Activated CD8-positive, alpha-beta T cell treated with anti-CD3 and anti-CD28 coated beads, Interleukin-2, amount 10 ng/mL, durations not matched to agents 7 days and 5 days (primary cell): ENCODE results near the gene TMPRSS6. TPM values are rescaled to one million over a fixed set of nuclear protein-coding genes. Genes with fewer than 3 reads are reported as not detected.
A peak's percentile ranks its signal among the peaks of the same experiment; 100 is the strongest.

Experiments used
- ATAC-seq: fragments of 150-1000 bp; cut with Tn5 transposase; one replicate; pipeline ENCODE4 v1.10.0; 2021; ENCODE audit warnings: moderate library complexity
- CTCF ChIA-PET: fragments of 350-600 bp; sonication (Branson Sonifier 250); formaldehyde crosslinking; loops from one replicate; lab custom pipeline; 2021; ENCODE audit warnings: antibody characterized with exemption; lab: Charles Lee
- POLR2A ChIA-PET: fragments of 350-600 bp; sonication (Branson Sonifier 250); formaldehyde crosslinking; loops from one replicate; lab custom pipeline; 2021; ENCODE audit warnings: antibody characterized with exemption; lab: Charles Lee
- DNase-seq: peaks from one replicate; pipeline ENCODE4 v3.0.0-alpha.2; 2020
- H3K27ac Mint-ChIP-seq: one replicate; pipeline ENCODE4 v1.8.0; 2021; ENCODE audit warnings: mild to moderate bottlenecking, mixed read lengths
- H3K27me3 Mint-ChIP-seq: one replicate; pipeline ENCODE4 v1.8.0; 2021; ENCODE audit warnings: low read depth, mixed read lengths
- H3K36me3 Mint-ChIP-seq: one replicate; pipeline ENCODE4 v1.8.0; 2021; ENCODE audit warnings: low read depth, mixed read lengths
- H3K4me1 Mint-ChIP-seq: one replicate; pipeline ENCODE4 v1.8.0; 2021; ENCODE audit warnings: low read depth, mixed read lengths
- H3K4me3 Mint-ChIP-seq: one replicate; pipeline ENCODE4 v1.8.0; 2021; ENCODE audit warnings: mild to moderate bottlenecking, mixed read lengths
- H3K9me3 Mint-ChIP-seq: one replicate; pipeline ENCODE4 v1.8.0; 2022; ENCODE audit warnings: mixed read lengths; ENCODE audit not compliant: insufficient read depth
- total RNA-seq, 2 experiments: library from RNA; stranded (reverse); gene quantifications; one replicate each; pipeline ENCODE4 v1.2.3, GENCODE V29; 2021

The TMPRSS6 gene
- total RNA-seq, 2 experiments from 2014 or later, result 1.1 TPM

DNA sequence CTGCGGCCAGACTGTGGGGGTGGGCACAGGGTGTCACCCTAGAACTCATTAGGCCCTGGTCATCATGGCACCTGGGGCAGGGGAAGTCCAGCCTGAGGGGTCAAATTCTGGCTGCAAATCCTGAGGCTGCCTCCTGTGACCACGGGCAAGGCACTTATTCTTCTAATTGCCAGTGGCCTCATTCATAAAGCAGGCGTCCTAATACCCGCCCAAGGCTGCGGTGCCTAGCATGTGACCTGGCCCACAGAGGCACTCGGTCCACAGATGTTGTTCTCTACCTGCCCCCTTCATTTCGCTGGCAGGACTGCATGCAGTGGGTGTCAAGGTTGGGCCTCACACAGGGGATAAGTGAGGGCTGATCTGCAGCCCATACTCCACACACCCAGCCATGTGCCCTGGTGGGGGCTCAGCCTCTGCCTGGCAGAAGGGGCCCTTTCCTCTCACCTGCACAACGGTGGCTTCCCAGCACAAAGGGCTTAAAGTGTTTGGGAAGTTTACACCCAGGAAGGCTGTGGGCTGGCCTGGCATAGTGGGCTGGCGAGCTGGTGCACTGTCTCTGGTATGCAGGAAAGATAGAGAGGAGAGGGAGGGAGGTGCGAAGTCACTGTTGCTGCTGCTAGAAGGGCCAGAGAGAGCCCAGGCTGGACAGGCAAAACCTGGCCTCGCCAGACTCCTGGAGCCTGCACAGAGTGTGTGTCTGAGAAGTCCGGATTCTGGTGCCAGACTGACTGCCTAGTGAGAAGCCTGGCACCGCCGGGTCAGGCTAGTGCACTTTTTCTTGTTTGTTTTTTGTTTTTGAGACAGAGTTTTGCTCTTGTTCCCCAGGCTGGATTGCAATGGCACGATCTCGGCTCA is 86.8 kb downstream of the TMPRSS6 start:
- ChIA-PET POLR2A (no interaction called here), CTCF (interaction anchor here (1.3 to 3.0 kb wide), 7 partner anchors 14 to 240 kb away, joined by 3 to 13 read pairs (median 5); a partner anchor contains a TSS)
- Mint-ChIP-seq H3K36me3 (peaks cover 3% of the 10 kb centered on the region), H3K4me3 (no peak overlapping the region), H3K4me1 (peaks cover 24% of the 10 kb centered on the region), H3K27me3 (peaks cover 2% of the 10 kb centered on the region), H3K9me3 (no peaks in the 10 kb centered on the region), H3K27ac (no peak overlapping the region)
- ATAC-seq (no peak), DNase-seq (no peak)

DNA sequence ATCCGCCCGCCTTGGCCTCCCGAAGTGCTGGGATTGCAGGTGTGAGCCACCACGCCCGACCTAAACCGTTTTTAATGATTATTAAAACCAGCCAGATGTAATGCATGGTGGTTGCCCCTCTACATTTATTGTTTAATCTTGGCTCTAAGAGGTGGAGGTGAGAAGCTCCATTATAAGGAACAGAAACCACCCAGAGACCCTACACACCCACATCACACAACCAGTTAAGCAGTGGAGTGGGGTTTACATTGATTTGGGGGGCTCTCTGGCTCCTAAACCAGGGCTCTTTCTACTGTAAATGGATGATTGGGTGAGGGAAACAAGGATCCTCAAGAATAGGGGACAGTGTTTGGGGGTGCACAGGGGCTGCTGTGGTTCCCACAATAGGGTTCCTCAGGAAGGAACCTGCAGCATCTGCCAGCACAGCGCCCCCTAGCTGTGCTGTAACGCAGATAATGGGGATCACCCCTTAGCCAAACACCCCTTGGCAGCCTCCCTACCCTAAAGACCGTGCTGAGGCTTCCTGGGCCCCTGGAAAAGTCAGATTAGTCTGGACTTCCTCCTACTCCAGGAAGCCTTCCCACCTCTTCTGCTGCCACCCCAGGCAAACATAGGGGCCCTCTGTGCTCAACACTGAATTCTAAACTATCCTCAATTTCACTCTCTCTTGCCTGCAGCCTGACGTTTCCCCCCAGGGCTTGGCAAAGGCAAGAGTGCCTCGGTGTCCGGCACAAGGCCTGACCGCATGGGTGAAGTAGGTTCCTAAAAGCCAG is 87.6 kb downstream of the TMPRSS6 start:
- Mint-ChIP-seq H3K27me3 (peaks cover 2% of the 10 kb centered on the region), H3K27ac (no peak overlapping the region), H3K4me3 (no peak overlapping the region), H3K36me3 (peaks cover 2% of the 10 kb centered on the region), H3K9me3 (no peaks in the 10 kb centered on the region), H3K4me1 (peaks cover 24% of the 10 kb centered on the region)
- ATAC-seq (no peak), DNase-seq (peak; percentile 65)
- CTCF ChIA-PET, result interaction anchor here (0.6 to 3.0 kb wide), 14 partner anchors 10 to 355 kb away, joined by 3 to 13 read pairs (median 3); a partner anchor contains a TSS
- POLR2A ChIA-PET, result no interaction called here

DNA sequence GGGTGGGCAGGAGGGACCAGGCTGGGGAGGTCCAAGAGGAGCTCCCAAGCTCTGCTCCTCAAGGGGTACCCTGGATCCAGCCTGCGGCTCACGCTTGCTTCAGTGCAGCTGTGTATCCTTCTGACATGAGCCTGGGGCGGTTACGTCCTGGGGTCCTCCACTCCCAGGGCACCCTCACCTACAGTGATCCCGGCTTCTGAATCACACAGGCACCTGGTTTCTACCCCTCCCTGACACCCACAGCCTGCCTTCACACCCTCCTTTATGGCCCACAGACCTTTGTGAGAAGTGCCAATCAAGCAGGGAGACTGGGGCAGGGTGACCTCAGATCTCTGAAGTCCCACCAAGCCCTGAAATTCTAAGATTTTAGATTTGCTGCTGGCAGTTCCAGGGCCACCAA is 88.5 kb downstream of the TMPRSS6 start:
- CTCF ChIA-PET, result interaction anchor here (0.6 to 3.0 kb wide), 15 partner anchors 11 to 240 kb away, joined by 3 to 13 read pairs (median 3); a partner anchor contains a TSS
- Mint-ChIP-seq H3K36me3 (peaks cover 2% of the 10 kb centered on the region), H3K4me3 (peak overlapping the region; percentile 88), H3K4me1 (peaks cover 24% of the 10 kb centered on the region), H3K27ac (no peak overlapping the region), H3K9me3 (no peaks in the 10 kb centered on the region), H3K27me3 (peaks cover 2% of the 10 kb centered on the region)
- DNase-seq (no peak), ATAC-seq (no peak)
- POLR2A ChIA-PET, result no interaction called here

DNA sequence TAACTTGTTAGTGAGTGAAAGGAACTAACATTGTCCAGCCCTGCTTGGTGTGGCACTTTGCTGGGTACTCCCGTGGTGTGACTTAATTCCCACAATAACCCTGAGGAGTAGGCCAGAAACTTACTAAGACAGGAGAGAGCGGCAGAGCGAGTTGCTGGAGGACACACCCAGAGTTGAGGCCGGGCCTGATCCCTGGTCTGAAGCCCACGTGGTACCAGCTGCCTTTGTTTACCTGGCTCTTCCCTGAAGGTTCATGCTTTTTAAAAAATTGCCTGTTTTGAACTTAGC is 89.4 kb downstream of the TMPRSS6 start:
- H3K27ac Mint-ChIP-seq, result peak overlapping the region; percentile 87
- DNase-seq, result peak; percentile 26
- H3K4me1 Mint-ChIP-seq, result peaks cover 24% of the 10 kb centered on the region
- POLR2A ChIA-PET, result interaction anchor here (0.8 kb wide), 1 partner anchor 824 kb away, joined by 3 read pairs; the partner anchor contains the start of gene ANKRD54
- peak overlapping the region; percentile 88 for H3K4me3 Mint-ChIP-seq
- H3K27me3 Mint-ChIP-seq, result peaks cover 2% of the 10 kb centered on the region
- peak; percentile 7 for ATAC-seq
- CTCF ChIA-PET, result interaction anchor here (0.7 to 3.0 kb wide), 11 partner anchors 9 to 240 kb away, joined by 3 to 13 read pairs (median 3); a partner anchor contains a TSS
- H3K9me3 Mint-ChIP-seq, result no peaks in the 10 kb centered on the region
- peaks cover 2% of the 10 kb centered on the region for H3K36me3 Mint-ChIP-seq

DNA sequence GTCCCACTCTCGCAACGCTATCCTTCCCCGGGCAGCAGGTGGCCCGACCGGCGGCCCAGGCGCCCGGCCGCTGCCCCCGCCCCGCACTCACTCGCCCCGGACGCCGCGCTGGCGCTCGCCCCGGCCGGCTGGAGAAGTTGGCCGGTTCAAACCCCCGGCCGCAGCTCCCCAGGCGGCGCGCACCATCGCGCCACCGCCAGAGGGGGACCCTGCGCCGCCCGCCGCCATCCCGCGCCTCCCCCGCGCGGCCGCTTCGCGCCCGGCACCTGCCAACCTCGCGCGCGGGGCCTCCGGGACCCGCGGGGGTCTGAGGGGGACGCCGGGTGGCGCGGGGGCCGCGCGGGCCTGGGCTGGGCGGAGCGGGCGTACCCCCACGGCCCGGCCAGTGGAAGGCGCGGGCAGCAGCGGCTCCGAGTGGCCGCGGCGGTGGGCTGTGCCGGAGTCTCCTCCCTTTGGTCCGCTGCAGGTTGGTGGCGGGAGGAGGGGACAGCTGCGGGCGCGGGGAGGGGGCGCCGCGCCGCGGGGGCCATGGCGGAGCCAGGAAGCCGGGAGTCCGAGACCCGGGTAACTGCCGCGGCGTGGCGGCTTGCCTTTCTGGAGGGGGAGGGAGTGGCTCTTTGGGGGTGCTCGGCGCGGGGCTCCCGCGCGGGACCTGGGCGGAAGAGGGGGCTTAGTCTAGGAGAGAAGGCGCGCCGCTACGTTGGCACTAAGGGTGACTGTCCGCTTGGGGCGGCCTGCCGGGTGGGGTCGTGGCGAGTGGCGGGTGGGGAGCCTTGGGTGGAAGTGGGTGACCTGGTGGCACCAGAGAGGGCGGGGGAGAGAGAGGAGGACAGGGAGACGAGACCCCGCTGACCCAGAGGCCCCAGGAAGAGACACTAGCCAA is 90.0 kb downstream of the TMPRSS6 start, which contains the start of the genes MPST and TST:
Gene MPST, plus strand, starts transcription at position 434 of the 883 bp plus-strand sequence. Its CDS starts 95 bp downstream, at position 529.
Gene TST, minus strand, starts transcription at position 139 of the 883 bp plus-strand sequence. CDS start 715 bp downstream, outside the sequence.
- H3K9me3 Mint-ChIP-seq, result no peaks in the 10 kb centered on the region
- DNase-seq (peak; percentile 54), ATAC-seq (peak; percentile 87)
- peaks cover 2% of the 10 kb centered on the region for H3K27me3 Mint-ChIP-seq
- peak within 1 kb of the TSS; percentile 87 for H3K27ac Mint-ChIP-seq
- H3K4me1 Mint-ChIP-seq, result peaks cover 24% of the 10 kb centered on the region
- ChIA-PET CTCF (interaction anchor here (0.8 to 3.0 kb wide), 12 partner anchors 9 to 244 kb away, joined by 3 to 13 read pairs (median 3); partner anchors contain the start of gene IFT27), POLR2A (interaction anchor here (0.7 kb wide), 1 partner anchor 179 kb away, joined by 3 read pairs; no protein-coding TSS in a partner anchor)
- no peaks in the 10 kb centered on the region for H3K36me3 Mint-ChIP-seq
- H3K4me3 Mint-ChIP-seq, result peak within 1 kb of the TSS; percentile 88

DNA sequence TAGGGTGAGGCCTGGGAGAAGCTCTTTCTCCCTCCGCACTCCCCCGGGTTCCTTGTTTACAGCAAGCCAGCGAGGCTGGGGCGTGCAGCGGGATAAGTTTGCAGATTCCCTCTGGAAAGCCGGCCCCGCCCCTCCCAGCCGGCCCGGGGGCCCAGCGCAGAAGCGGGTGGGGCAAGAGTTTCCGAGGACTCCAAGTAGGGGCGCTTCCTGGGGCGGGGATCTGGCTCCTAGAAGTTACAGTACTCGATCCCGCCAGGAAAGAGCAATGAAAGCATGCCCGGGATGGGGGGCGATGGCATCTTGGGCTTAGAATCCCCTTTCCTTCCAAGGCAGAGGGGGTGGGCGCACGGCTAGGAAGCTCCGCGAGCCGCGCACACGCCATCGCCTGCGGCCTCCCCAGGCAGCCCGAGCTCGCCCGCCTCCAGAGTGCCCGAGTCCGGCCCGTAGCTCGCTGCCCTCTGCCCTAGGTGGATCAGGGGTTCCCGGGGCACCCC is 90.7 kb downstream of the TMPRSS6 start:
- POLR2A ChIA-PET, result interaction anchor here (0.6 to 1.0 kb wide), 3 partner anchors 61 to 200 kb away, joined by 3 to 4 read pairs (median 3); no protein-coding TSS in a partner anchor
- DNase-seq (no peak), ATAC-seq (no peak)
- H3K4me1 Mint-ChIP-seq, result peaks cover 24% of the 10 kb centered on the region
- H3K36me3 Mint-ChIP-seq, result no peaks in the 10 kb centered on the region
- CTCF ChIA-PET, result interaction anchor here (1.1 to 1.6 kb wide), 5 partner anchors 26 to 243 kb away, joined by 3 to 5 read pairs (median 5); partner anchors contain the start of gene IFT27
- H3K9me3 Mint-ChIP-seq, result no peaks in the 10 kb centered on the region
- peak overlapping the region; percentile 74 for H3K4me3 Mint-ChIP-seq
- peak overlapping the region; percentile 52 for H3K27ac Mint-ChIP-seq
- H3K27me3 Mint-ChIP-seq, result peaks cover 2% of the 10 kb centered on the region

DNA sequence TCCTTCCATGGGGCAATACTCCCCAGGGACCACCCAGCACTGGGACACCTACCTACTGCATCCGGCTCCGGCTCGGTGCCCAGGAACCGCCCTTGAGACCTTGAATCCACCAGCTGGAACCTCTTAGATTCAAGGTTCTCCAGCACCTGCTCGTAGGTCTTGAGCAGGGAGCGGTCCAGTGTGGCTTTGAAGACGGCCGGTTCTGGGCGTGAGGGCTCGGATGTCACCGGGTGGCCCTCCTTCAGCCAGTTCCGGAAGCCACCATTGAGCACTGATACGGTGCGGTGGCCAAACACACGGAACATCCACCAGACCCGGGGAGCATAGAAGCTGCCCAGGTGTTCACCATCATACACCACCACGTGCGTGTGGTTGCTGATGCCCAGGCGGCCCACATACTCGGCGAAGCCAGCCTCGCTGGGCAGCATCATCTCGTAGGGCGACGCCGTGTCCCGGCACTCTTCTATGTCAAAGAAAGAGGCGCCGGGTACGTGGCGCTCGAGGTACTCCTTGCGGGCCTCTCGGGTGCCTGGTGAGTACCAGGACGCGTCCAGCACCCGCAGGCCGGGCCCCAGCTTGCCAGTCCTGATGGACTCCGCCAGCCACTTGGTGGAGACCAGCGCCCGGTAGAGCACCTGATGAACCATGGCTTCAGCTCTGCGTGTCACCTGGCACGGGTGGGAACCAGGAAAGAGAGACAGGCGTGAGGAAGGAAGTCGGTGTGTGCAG is 91.3 kb downstream of the TMPRSS6 start:
- ATAC-seq (no peak), DNase-seq (no peak)
- Mint-ChIP-seq H3K4me1 (peaks cover 24% of the 10 kb centered on the region), H3K36me3 (no peaks in the 10 kb centered on the region), H3K9me3 (no peaks in the 10 kb centered on the region), H3K4me3 (peak overlapping the region; percentile 74), H3K27ac (peak overlapping the region; percentile 52), H3K27me3 (peaks cover 2% of the 10 kb centered on the region)
- POLR2A ChIA-PET, result interaction anchor here (0.6 to 1.0 kb wide), 2 partner anchors 61 to 200 kb away, joined by 3 to 4 read pairs; no protein-coding TSS in a partner anchor
- CTCF ChIA-PET, result interaction anchor here (1.1 to 1.6 kb wide), 5 partner anchors 26 to 242 kb away, joined by 3 to 5 read pairs (median 5); partner anchors contain the start of gene IFT27

DNA sequence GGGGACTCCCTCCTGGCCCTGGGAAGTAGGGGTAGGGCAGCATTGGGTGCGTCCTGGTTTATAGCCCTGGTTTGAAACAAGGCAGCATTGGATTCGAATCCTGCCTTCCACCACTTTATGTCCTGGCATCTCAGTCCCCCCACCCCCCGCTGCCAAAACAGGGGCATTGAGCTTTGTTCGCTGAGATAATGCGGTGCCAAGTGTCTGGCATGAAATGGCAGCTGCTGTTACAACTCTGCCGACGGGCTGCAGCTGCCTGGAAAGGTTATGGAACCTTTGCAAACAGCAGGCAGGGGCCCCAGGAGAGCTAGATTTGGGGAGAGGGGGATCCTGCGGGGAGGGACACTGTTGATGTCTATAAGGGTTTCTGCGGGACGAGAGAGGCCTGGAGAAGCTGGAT is 92.2 kb downstream of the TMPRSS6 start:
- Mint-ChIP-seq H3K4me1 (peaks cover 24% of the 10 kb centered on the region), H3K27ac (no peak overlapping the region), H3K9me3 (no peaks in the 10 kb centered on the region), H3K27me3 (peaks cover 2% of the 10 kb centered on the region), H3K36me3 (no peaks in the 10 kb centered on the region), H3K4me3 (no peak overlapping the region)
- no peak for ATAC-seq
- CTCF ChIA-PET, result no interaction called here
- POLR2A ChIA-PET, result interaction anchor here (0.7 kb wide), 1 partner anchor 124 kb away, joined by 4 read pairs; no protein-coding TSS in a partner anchor
- no peak for DNase-seq

DNA sequence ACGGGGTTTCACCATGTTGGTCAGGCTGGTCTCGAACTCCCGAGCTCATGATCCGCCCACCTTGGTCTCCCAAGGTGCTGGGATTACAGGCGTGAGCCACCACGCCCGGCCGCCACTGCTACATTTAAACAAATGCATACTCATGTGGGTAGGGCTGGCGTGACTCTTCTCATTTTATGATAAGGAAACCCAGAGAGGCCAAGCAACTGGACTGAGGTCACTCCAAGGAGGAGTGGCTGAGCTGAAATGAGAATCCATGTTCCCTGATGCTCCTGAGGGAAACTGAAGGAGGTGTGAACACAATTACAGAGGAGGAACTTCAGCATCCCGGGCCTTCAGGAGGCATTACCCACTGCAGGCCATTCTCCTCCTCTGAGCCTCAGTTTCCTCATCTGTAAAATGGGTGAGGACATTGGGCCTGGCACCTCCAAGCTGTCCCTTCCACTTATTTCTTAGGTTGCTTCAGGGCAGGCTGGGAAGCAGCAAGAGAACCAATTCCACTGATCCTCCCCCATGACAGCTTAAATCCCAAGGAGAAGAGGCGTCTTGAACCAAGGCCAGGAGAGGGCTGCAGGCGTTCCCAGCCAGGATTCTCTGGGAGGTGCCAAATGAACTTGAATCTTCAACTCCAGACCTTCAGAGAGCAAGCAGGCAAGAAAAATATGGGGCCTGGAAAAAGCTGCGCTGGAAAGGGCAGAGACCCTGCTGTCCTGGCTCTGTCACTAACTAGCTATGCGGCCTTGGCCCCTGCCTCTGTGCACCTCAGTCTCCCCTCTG is 93.2 kb downstream of the TMPRSS6 start:
- peaks cover 18% of the 10 kb centered on the region for H3K4me1 Mint-ChIP-seq
- ATAC-seq (no peak), DNase-seq (no peak)
- H3K27me3 Mint-ChIP-seq, result no peaks in the 10 kb centered on the region
- CTCF ChIA-PET, result no interaction called here
- H3K27ac Mint-ChIP-seq, result no peak overlapping the region
- H3K9me3 Mint-ChIP-seq, result no peaks in the 10 kb centered on the region
- no peaks in the 10 kb centered on the region for H3K36me3 Mint-ChIP-seq
- POLR2A ChIA-PET, result no interaction called here
- H3K4me3 Mint-ChIP-seq, result no peak overlapping the region
